ENCODE results near the gene DUSP28.

DUSP28 gene

DNA sequence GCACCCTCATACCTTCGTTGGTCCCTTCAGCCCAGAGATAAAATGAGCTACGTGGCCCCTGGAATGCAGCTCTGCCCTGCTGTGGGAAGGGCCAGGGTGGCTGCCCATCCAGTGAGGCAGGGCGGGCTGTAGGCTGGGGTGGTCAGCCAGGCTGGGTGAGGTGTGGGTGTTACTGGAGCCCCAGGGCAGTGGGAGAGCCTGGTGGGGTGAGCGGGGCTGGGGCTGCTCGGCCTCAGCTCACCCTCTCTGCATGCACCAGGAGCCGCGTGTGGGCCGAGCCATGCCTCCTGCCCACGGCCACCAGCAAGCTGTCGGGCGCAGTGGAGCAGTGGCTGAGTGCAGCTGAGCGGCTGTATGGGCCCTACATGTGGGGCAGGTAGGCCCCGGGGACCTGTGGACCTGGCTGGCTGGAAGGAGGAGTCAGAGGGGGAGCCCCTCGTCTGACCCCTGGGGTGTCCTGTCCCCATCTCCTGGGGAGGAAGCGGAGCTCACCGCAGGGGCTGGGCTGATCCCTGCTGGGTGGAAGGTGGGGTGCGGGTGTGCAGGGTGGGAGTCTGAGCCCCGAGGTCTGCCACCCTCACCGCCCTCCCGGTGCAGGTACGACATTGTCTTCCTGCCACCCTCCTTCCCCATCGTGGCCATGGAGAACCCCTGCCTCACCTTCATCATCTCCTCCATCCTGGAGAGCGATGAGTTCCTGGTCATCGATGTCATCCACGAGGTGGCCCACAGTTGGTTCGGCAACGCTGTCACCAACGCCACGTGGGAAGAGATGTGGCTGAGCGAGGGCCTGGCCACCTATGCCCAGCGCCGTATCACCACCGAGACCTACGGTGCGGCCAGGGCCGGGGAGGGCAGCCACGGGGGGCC, 13.6 kb downstream of the DUSP28 start:
- DNase-seq: no peak

DNA sequence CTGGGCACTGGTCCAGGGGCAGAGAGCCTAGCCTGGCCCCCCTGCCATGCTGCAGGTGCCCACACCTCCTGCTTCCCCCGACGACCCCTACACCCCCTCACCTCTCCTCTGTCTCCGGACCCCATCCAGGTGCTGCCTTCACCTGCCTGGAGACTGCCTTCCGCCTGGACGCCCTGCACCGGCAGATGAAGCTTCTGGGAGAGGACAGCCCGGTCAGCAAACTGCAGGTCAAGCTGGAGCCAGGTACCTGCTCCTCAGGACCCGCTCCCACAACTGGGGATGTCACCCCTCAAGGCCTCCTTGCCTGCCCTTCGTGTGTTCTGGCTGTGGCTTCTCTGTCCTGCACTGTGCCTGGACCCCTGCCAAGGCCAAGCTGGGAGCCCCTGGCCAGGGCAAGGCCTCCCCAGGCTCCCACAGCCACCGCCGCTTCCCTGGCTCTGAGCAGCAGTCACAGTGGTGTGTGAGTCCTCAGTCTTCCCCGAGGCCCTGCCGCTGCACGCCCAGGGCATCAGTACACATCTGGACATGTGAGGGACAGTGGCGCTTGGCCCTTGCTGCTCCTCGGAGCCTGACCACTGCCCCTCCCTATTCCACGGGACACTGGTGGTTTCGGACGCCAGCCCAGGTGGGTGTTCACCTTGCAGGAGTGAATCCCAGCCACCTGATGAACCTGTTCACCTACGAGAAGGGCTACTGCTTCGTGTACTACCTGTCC, 14.4 kb downstream of the DUSP28 start:
- DNase-seq: no peak

DNA sequence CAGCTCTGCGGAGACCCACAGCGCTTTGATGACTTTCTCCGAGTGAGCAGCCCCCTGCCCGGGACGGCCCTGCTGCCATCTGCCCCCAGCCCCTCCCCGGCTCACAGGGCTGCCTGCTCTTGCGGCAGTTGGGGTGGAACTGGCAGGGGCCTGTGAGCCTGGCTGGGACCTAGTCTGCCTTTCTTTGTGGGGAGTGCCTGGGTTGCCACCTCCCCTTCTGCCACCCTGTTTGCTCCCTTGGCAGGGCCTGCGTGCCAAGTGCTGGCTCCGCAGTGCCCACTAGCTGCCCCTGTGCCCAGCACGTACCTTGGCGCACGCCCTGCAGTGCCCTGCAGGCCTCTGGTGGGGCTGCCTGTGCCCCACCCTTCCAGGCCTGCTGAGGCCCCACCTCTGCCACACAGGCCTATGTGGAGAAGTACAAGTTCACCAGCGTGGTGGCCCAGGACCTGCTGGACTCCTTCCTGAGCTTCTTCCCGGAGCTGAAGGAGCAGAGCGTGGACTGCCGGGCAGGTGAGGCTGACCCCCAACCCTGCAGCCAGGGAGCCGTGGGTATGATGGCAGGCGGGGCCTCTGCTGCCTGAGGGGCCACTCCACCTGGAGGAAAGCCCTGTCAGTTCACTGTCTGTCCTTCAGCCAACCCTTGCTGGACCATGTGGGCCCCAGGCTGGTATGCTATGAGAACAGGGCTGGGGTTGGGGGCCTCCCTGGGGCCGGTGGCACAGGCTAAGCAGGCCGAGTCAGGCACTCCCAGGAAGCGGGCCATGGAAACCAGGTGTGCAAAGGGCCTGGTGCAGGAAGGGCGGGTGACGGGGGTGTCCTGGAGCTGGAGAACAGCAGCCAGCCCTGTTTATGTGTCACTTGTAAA, 15.2 kb downstream of the DUSP28 start:
- no peak for DNase-seq

DNA sequence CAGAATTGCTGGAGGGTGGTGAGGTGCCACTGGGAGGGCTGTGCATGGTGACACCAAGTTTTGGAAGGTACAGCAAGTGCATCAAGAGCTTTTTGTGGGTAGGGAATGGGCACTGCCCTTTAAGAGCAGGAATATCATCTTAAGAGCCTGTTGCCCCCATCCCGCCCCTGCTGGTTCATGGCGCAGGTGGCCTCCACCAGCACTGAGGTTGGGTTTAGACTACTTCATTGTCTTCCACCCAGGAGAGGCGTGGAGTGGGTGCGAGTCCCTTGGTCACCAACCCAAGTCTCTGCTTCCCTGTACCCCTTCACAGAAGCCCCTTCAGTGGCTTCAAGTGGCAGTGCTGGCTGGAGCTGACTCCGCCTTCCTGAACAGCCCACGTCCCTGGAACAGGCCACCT, 15.9 kb downstream of the DUSP28 start:
- DNase-seq: no peak

- DNase-seq: no peak
These were observed 16.5 kb downstream of the DUSP28 start for GRCh38 chr2:240576436-240577205.

DNA sequence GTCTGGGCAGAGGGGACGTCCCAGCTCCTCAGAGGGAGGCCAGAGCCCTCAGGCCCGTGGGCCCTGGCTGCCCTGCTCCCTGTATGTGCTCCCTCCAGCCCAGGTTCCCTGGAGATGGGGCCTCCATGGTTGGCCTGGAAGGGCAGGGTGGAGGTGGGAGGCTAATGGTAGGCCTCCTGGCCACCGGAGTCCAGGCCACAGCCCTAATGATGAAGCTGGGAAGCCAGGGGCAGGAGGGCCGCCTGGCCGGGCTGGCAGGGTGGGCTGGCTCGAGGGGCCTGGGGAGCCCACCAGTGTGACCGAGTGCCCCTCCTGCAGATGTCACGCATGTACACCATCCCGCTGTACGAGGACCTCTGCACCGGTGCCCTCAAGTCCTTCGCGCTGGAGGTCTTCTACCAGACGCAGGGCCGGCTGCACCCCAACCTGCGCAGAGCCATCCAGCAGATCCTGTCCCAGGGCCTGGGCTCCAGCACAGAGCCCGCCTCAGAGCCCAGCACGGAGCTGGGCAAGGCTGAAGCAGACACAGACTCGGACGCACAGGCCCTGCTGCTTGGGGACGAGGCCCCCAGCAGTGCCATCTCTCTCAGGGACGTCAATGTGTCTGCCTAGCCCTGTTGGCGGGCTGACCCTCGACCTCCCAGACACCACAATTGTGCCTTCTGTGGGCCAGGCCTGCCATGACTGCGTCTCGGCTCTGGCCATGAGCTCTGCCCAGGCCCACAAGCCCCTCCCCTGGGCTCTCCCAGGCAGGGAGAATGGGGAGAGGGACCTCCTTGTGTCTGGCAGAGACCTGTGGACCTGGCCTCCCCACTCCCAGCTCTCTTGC, 17.3 kb downstream of the DUSP28 start:
- no peak for DNase-seq

- no peak for DNase-seq
These were observed 17.9 kb downstream of the DUSP28 start for GRCh38 chr2:240578110-240578450.

DNA sequence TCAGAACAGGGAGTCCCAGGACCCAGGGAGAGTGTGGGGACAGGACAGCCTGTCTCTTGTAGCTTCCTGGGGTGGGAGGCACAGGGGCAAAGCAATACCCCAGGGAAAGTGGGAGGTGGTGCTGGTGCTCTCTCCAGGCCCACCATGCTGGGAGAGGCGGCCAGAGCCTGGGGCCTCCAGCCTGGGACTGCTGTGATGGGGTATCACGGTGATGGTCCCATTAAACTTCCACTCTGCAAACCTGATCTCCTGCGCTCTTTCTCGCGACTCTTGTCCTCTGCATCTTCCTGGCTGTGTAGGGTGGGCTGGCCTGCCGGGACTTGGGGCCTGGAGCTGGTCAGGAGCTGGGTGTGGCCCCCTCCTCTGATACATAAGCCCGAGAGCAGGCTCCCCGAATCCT, 18.3 kb downstream of the DUSP28 start:
- no peak for DNase-seq

DNA sequence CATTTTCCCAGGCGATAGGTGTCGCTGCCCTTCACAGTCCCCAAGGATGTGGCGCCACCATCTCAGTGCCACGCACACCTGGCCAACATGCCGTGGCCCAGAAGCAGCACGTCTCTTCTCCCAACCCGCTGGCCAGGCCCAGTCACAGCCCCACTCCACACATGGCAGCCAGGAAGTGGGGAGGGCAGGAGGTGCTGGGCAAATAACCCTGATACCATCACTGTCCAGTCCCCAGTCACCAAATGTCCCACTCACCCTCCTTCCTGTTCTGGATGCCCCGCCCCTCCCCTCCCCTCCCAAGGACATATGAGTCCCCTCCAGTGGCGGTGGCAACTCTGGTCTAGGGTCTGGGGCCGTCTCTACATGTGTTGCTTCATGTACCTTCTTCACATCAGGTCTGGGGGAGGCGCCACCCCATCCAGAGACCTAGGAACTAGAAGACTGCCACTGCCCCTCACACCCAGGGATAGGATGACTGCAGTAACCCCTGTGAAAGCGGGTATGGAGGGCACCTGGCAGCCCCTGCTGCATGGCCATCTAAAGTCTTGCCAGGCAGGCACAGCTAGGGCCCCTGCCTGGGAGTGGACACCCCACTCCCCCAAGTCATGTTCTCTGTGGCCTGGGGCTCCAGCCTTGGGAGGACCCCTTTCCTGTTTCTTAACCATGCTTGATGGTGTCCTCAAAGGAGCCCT, 19.1 kb downstream of the DUSP28 start:
- no peak for DNase-seq

GRCh38 chr2:240579771-240580614, 19.8 kb downstream of the DUSP28 start:
- DNase-seq: peak; percentile 85

GRCh38 chr2:240581811-240582210, 21.7 kb downstream of the DUSP28 start:
- DNase-seq: no peak

GRCh38 chr2:240582781-240583180, 22.6 kb downstream of the DUSP28 start:
- DNase-seq: no peak

GRCh38 chr2:240583774-240584173, 23.6 kb downstream of the DUSP28 start:
- DNase-seq: no peak

DNA sequence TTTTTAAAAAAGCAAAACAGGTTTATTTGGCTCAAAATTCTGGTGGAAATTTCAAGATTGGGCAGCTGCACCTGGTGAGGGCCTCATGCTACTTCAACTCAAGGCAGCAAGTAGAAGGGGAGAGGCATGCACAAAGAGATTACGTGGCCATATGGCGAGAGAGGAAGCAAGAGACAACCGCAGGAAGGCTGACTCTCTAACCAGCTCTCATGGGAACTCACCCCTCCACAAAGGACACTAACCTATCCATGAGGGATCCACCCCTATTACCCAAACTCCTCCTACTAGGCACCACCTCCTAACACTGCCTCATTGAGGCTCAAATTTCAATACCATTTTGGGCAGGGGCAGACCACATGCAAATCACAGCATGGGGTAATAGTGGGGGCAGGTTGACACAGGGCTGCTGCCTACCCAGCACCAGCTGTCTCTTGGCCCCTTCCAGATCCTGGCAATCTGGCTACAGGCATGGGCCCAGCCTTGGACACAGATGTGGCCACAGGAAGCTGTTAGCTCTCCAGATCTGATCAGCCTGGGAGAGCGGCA, 24.4 kb downstream of the DUSP28 start:
- no peak for DNase-seq

DNA sequence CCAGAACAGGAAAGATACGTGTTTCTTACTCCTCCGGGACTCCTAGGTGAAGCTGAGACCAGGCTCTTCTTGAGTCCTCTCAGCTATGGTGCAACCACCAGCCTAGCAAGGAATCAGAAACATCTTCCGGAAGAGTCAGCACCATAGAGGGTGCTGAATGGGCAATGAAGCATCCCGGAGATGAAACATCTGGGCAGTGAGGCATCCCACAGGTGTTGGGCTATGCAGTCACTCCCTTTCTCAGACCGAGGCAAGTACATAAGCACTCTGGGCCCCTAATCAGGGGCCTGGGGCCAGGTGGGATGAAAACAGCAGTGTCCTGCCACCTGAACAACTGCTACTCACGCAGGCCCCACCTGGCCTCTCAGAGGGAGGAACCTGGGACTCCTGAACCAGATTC, 24.9 kb downstream of the DUSP28 start:
- DNase-seq: no peak

GRCh38 chr2:240585681-240586197, 25.6 kb downstream of the DUSP28 start:
- DNase-seq: no peak

DNA sequence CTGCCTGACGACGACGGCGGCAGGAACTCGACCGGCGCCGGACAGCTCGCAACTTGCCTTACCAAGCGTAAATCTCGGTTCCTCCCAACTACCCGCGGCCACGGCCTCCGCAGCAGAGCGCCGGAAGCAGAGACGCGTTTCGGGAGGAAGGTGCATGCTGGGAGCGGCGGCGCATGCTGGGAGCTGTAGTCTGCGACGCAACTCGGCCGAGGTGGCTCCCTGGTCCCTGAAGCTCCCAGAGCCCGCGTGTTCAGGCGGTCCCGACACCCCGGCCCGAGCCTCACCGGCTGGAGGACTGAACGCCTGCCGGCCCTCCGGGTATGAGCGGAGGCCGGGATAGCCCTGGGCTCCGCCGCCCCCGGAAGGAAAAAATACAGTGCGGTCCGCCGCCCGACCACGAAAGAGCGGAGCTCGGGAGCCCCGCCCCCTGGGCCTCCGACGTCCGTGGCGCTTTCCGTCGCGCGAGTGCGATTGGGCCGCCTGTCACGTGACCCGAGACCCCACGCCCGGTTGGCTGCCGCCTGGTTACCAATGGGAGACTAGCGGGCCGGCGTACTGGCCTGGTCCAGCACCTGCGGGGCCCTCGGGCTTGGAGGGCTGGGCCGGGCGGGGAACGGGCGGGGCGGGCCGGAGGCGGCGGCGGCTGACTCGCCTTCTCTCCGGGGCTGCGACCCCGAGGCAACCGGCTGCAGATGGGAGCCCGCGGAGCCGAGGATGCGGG, 26.2 kb downstream of the DUSP28 start, which contains the start of gene CAPN10:
CAPN10 (plus strand) TSS at position 537 of the 721 bp plus-strand sequence; CDS start at position 715, 178 bp downstream.
- peak; percentile 98 for DNase-seq

DNA sequence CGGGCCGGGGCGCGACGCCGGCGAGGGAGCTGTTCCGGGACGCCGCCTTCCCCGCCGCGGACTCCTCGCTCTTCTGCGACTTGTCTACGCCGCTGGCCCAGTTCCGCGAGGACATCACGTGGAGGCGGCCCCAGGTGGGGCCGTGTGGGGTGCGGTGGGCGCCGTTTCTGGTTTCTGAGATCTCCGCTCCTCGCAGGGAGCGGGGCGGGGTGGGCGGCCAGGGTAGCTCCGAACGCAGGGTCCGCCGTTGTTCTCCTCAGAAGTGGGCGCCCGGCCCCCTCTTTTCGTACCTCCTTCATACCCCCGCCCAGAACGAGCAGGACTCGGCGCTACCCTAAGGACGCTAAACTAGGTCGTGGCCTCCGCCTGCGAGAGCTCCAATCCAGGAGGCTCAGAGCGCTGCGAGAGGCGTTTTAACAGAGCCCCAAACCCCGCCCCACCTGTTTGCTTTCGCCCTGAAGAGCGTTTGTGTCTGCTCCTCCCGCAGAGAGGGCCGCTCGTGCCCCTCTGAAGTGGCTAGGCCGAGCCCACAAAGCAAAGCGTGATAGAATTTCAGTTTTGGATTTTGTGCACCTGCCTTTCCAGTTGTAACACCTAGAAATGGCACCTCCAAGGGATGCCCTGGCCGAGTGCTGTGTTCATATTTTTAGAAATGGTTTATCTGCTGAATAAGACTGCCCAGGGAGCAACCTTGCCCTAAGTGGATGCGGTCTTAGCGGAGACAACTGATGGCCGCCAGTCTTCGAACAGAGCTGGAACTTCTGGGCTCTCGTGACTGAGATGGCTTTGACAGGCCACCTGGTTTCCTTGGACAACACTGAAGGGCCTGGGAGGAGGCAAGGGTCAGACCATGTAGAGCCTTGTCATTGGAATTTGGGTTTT, 27.0 kb downstream of the DUSP28 start:
- peak; percentile 68 for DNase-seq

Data from activated naive CD4-positive, alpha-beta T cell treated with Interleukin-2 at 50 U/mL for 16 hours (primary cell).